GM10248 (cell line): Measurements from ENCODE around the gene COL8A1.

Experiments
- CTCF ChIA-PET: fragments of 300-600 bp; sonication (Branson Sonifier 250); formaldehyde crosslinking; extraction: SDS; loops from one replicate; lab custom pipeline; 2021; ENCODE audit warnings: antibody characterized with exemption; lab: Yijun Ruan, JAX
- POLR2A ChIA-PET: fragments of 350-650 bp; sonication (Branson Sonifier 250); formaldehyde crosslinking; extraction: SDS; loops from one replicate; lab custom pipeline; 2020; ENCODE audit warnings: antibody characterized with exemption; lab: Yijun Ruan, JAX
- DNase-seq: peaks from one replicate; pipeline ENCODE4 v3.0.0; 2012; ENCODE audit errors: extremely low spot score
- CTCF ChIP-seq: IDR thresholded peaks from 2 replicates; pipeline ENCODE4 v1.5.1; 2012; ENCODE audit warnings: mild to moderate bottlenecking, low read depth; ENCODE audit errors: extremely low read depth, missing control alignments, control extremely low read depth

The COL8A1 gene

GRCh38 chr3:99712291-99712954, 74.0 kb downstream of the COL8A1 start:
- ChIA-PET CTCF (interaction anchor here (1.4 kb wide), 1 partner anchor 10 kb away, joined by 5 read pairs; no protein-coding TSS in a partner anchor), POLR2A (no interaction called here)
- DNase-seq: no peak
- TF ChIP-seq CTCF: no peak

- CTCF ChIA-PET: interaction anchor here (1.1 to 1.5 kb wide), 3 partner anchors 11 to 27 kb away, joined by 4 to 5 read pairs (median 5); no protein-coding TSS in a partner anchor
- TF ChIP-seq CTCF: no peak
Observed at GRCh38 chr3:99713440-99713839, 75.0 kb downstream of the COL8A1 start.

GRCh38 chr3:99714146-99714545, 75.8 kb downstream of the COL8A1 start:
- ChIA-PET CTCF (interaction anchor here (1.1 to 1.5 kb wide), 4 partner anchors 15 to 168 kb away, joined by 3 to 5 read pairs (median 4); no protein-coding TSS in a partner anchor), POLR2A (no interaction called here)
- no peak for TF ChIP-seq CTCF
- no peak for DNase-seq

More at GRCh38 chr3:99713440-99713839, 75.0 kb downstream of the COL8A1 start:
- POLR2A ChIA-PET: no interaction called here
- no peak for DNase-seq

- CTCF ChIA-PET: interaction anchor here (1.4 to 1.5 kb wide), 3 partner anchors 27 to 169 kb away, joined by 3 to 5 read pairs (median 4); no protein-coding TSS in a partner anchor
- DNase-seq: no peak
- POLR2A ChIA-PET: no interaction called here
Observed at GRCh38 chr3:99714575-99714974, 76.2 kb downstream of the COL8A1 start.

GRCh38 chr3:99716463-99716995, 78.1 kb downstream of the COL8A1 start:
- no peak for DNase-seq
- ChIA-PET POLR2A (no interaction called here), CTCF (no interaction called here)
- no peak for TF ChIP-seq CTCF

More at GRCh38 chr3:99714575-99714974, 76.2 kb downstream of the COL8A1 start:
- no peak for TF ChIP-seq CTCF

GRCh38 chr3:99720985-99721632, 82.7 kb downstream of the COL8A1 start:
- no peak for DNase-seq
- TF ChIP-seq CTCF: no peak
- POLR2A ChIA-PET: no interaction called here
- CTCF ChIA-PET: no interaction called here
